Retinal pigment epithelial cell (primary cell): ENCODE measurements around the gene USF1.

Source experiments
- DNase-seq: peaks from one replicate; pipeline ENCODE4 v3.0.0-alpha.2; 2010; ENCODE audit warnings: low read depth
- H3K4me3 ChIP-seq: 2 replicates; pipeline ENCODE4 v1.5.1; 2011; ENCODE audit warnings: mild to moderate bottlenecking, low read length, control low read depth, moderate library complexity
- TF ChIP-seq, protein P1 (sequence below): conservative IDR thresholded peaks from 2 replicates; pipeline ENCODE4 v1.5.1; 2011; ENCODE audit warnings: low read depth, low read length, control low read depth, inconsistent platforms

USF1 gene

DNA sequence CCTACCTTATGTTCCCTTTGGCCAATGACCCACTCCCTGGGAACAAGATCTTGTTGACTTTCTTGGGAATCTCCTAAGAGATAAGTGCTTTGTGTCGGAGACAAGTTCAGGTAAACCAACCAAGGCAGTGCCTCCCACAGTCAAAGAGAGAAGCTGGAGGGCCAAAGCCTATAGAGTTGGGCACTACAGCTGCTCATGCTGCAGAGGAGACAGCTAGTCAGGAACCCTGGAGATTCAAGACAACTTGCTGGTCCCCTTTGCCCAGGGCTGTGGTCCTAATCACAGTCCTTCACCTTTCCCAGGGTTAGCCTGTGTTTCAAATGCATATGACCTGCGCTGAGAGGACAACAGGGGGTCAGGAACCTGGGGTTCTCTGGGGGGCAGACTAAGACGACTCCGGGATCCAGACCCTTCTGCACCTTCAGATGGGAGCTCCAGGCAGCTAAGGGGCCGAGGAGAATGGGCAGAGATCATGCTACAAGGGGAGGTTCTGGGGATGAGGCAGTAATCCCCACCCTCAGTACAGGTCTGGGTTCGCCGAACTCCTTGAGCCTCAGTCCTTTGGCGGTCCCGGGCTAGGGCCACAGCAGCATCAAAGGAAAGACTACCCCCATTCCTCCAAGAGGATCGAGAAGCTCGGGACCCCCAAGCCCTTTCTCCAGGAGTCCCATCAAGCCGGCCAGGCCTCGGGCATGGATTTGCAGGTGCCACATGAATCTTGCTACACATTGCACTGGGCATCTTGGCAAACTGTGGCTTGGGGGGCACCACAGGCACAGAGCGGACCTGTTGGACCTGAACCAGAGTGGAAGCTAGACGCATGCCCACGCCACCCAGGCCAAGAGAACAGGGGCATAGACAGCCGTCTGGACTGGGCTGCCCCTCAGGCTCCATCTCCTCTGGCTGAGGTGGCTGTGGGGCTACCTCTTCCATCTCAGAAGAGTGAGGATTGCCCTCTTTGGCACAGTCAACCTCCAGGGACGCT lies 2.0 kb upstream of the USF1 start:
- no peak overlapping the region for H3K4me3 ChIP-seq
- DNase-seq: no peak
- TF ChIP-seq, protein P1, sequence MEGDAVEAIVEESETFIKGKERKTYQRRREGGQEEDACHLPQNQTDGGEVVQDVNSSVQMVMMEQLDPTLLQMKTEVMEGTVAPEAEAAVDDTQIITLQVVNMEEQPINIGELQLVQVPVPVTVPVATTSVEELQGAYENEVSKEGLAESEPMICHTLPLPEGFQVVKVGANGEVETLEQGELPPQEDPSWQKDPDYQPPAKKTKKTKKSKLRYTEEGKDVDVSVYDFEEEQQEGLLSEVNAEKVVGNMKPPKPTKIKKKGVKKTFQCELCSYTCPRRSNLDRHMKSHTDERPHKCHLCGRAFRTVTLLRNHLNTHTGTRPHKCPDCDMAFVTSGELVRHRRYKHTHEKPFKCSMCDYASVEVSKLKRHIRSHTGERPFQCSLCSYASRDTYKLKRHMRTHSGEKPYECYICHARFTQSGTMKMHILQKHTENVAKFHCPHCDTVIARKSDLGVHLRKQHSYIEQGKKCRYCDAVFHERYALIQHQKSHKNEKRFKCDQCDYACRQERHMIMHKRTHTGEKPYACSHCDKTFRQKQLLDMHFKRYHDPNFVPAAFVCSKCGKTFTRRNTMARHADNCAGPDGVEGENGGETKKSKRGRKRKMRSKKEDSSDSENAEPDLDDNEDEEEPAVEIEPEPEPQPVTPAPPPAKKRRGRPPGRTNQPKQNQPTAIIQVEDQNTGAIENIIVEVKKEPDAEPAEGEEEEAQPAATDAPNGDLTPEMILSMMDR: no peak

DNA sequence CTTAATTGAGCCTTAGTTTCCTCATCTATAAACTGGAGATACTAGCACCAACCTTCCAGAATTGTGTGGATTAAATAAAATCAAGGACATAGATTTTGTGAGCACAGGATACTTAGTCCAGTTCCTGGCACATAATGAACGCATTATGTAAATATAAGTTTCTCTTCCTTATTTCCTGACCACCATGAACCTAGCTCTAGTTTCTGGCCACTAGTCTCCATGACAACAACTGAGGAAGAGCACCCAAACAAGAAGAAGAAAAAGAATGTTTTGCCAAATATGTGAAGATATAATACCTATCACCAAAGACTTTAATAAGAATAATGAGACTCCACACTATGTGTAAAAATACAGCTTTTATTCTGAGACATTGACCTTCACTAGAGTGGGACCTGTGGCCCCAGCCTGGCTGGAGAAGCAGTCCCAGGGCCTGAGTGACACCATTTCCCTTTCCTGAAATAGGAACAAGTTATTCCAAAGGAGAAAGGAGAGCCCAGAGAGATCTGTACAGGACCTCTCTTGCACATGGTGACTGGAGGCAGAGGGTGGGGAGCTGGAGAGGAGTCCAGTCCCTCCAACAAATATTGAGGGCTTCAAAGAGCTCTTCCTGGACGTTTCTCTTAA lies 940 bp upstream of the USF1 start:
- peak overlapping the region; percentile 95 for H3K4me3 ChIP-seq
- TF ChIP-seq, protein P1: no peak
- no peak for DNase-seq

DNA sequence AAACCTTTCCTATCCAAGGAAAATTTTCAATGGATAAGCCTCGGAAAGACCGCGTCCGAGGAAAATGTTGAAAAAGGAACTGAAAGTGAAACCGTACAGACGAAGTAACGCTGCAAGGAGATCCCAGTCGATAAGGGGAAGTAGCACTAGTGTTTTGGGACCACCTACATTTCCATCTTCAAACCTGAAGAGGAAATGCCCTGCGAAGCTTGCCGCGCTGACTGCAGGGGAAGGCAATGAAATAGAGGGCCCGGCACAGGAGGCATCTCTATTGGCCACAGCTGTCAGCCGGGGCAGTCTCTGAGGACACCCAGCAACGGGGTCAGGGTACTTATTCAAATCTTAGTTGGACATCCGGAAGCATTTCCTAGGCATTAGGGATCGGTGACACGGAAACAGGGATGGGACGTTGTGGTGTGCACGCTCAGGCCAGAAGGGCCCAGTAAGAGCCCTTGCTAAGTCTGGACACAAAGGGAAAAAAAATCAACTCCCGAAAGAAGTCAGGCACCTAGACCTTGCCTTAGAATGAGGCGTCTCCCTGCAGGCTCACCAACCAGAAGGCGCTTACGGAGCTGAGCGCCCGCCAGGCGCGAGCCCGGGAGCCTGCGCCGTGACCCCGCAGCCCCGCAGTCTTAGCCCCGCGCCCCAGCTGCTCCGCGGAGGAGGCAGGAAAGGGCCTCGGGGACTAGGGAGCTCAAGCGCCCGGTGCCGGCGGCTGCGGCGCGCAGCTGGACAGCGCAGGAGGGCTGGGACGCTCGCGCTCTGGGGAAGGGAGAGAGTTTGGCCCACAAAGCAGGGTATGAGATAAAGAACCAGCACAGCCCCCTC lies 655 bp downstream of the USF1 start:
- peak; percentile 11 for DNase-seq
- peak overlapping the region; percentile 95 for H3K4me3 ChIP-seq
- TF ChIP-seq, protein P1: no peak

DNA sequence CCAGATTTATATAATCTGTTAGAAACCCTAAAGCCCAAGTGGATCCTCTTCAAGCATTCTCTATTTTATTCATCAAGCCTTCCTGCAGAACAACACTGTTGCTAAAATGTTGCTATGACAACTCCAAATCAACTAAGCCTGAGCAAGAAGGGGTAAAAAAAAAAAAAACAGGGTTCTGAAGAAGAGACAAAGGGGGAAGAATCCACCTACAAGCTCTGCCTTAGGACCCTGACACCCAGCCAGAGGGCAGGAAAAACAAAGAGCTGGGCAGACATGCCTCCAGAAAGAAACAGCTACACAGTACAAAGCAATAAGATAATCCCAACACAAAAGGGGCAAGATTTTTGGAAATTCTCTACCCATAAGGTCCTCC lies 1.3 kb downstream of the USF1 start:
- H3K4me3 ChIP-seq: peak overlapping the region; percentile 95
- TF ChIP-seq, protein P1: no peak
- DNase-seq: no peak

DNA sequence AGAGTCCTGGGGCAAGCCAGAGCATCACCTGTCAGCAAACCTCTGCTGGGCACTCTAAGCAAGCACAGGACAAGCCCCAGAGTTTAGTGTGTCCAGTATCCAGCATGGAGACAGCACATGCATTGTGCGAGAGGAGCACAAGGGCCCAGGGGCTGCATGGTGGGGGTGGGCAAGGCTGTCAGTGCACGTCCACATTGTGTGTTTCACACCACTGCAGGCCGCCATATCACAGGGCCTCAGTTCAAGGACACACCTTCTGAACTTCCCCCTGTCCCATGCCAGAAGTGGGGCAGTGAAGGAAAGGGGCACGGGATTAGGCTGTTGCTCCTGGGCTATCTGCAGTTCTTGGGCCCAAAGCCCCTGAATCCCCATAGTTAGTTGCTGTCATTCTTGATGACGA lies 6.2 kb downstream of the USF1 start:
- no peak overlapping the region for H3K4me3 ChIP-seq
- DNase-seq: no peak
- TF ChIP-seq, protein P1: no peak

DNA sequence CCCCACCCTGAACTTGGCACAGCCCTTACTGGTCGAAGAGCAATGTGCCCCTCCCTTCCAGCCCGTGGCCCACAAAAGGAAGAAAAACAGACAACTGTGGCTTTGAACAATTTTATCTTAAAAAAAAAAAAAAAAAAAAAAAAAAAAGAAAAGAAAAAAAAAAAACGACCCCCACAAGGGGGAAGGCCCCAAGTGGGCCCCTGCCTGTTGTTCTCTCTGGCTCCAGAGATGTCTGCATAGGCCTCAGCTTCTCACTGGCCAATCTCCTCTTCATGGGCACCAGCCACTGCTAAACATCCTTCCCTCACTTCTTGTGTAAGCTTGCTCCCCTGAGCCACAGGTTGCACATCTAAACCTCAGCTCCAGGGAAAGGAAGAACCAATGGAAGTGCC lies 6.6 kb downstream of the USF1 start:
- TF ChIP-seq, protein P1: no peak
- H3K4me3 ChIP-seq: peak overlapping the region; percentile 80
- DNase-seq: no peak
